B cell (primary cell): ENCODE results near the gene LTC4S. TPM values are rescaled to one million over a fixed set of nuclear protein-coding genes. Genes with fewer than 3 reads are reported as not detected.

Experiments
- ATAC-seq: fragments of 200-7000 bp; cut with Tn5 transposase; one replicate; pipeline ENCODE4 v1.10.0; 2021; ENCODE audit warnings: low read depth, mild to moderate bottlenecking, moderate number of reproducible peaks, moderate library complexity
- CTCF ChIA-PET: fragments of 350-600 bp; sonication (Branson Sonifier 250); formaldehyde crosslinking; loops from one replicate; lab custom pipeline; 2021; ENCODE audit warnings: antibody characterized with exemption, inconsistent platforms; lab: Charles Lee
- POLR2A ChIA-PET: fragments of 350-600 bp; sonication (Branson Sonifier 250); formaldehyde crosslinking; loops from one replicate; lab custom pipeline; 2021; ENCODE audit warnings: antibody characterized with exemption; lab: Charles Lee
- DNase-seq: peaks from one replicate; pipeline ENCODE4 v3.0.0; 2013
- H2AFZ ChIP-seq: 2 replicates; pipeline ENCODE4 v1.6.1; 2012; ENCODE audit warnings: mild to moderate bottlenecking, low read depth, low read length; ENCODE audit not compliant: insufficient read depth, poor library complexity, severe bottlenecking
- H3K27ac ChIP-seq, 2 donors: 1 replicate in 1 of 2; 2 replicates in 1 of 2; pipeline ENCODE4 v1.5.1; 2012 to 2013; ENCODE audit warnings: low read length in 2 of 2, mild to moderate bottlenecking in 2 of 2, moderate library complexity in 1 of 2
- H3K27me3 ChIP-seq, 4 experiments: fragments of 200-600 bp in 1 of 4; sonication (generic) in 1 of 4; replicated peaks in 1 of 4; 1 replicate in 2 of 4; 2 replicates in 2 of 4; pipeline versions ENCODE4 v1.6.1 to v1.7.0; 2013 to 2016; ENCODE audit warnings: low read length in 3 of 4, mild to moderate bottlenecking in 2 of 4, mixed read lengths in 1 of 4, moderate library complexity in 1 of 4; ENCODE audit not compliant: insufficient read depth in 4 of 4, control insufficient read depth in 3 of 4; ENCODE audit errors: control extremely low read depth in 1 of 4
- H3K36me3 ChIP-seq, 2 experiments: replicated peaks in 1 of 2; 1 replicate in 1 of 2; 2 replicates in 1 of 2; pipeline versions ENCODE4 v1.6.1 to v1.7.1; 2013; ENCODE audit warnings: low read length in 1 of 2; ENCODE audit not compliant: insufficient read depth in 2 of 2, control insufficient read depth in 1 of 2; ENCODE audit errors: control extremely low read depth in 1 of 2, extremely low read depth in 1 of 2
- H3K4me1 ChIP-seq, 2 donors: fragments of 200-600 bp in 1 of 2; sonication (generic) in 1 of 2; 1 replicate in 1 of 2; 2 replicates in 1 of 2; pipeline versions ENCODE4 v1.5.1 to v1.6.1; 2013 to 2017; ENCODE audit warnings: low read length in 2 of 2; ENCODE audit not compliant: control insufficient read depth in 2 of 2, insufficient read depth in 2 of 2
- H3K4me2 ChIP-seq: replicated peaks from 2 replicates; pipeline ENCODE3; 2012; ENCODE audit warnings: mild to moderate bottlenecking, low read depth, low read length; ENCODE audit not compliant: poor library complexity, severe bottlenecking
- H3K4me3 ChIP-seq, 5 experiments: fragments of 200-600 bp in 1 of 5; sonication (generic) in 1 of 5; 1 replicate in 3 of 5; 2 replicates in 2 of 5; pipeline versions ENCODE4 v1.5.1 to v1.7.0; 2011 to 2016; ENCODE audit warnings: low read length in 4 of 5, mild to moderate bottlenecking in 4 of 5, low read depth in 2 of 5, control low read depth in 1 of 5, moderate library complexity in 1 of 5; ENCODE audit not compliant: insufficient read depth in 1 of 5; ENCODE audit errors: control extremely low read depth in 1 of 5, extremely low read depth in 1 of 5
- H3K79me2 ChIP-seq: fragments of 200-600 bp; sonication (generic); one replicate; pipeline ENCODE4 v1.6.0; 2016; ENCODE audit warnings: low read length; ENCODE audit not compliant: control insufficient read depth, insufficient read depth
- H3K9ac ChIP-seq: fragments of 200-600 bp; sonication (generic); 2 replicates; pipeline ENCODE4 v1.6.1; 2017; ENCODE audit warnings: mild to moderate bottlenecking, low read length, moderate library complexity
- H3K9me3 ChIP-seq, 3 donors: one replicate each; pipeline versions ENCODE4 v1.6.1 to v1.7.1; 2013; ENCODE audit warnings: low read length in 2 of 3; ENCODE audit not compliant: control insufficient read depth in 2 of 3, insufficient read depth in 1 of 3; ENCODE audit errors: control extremely low read depth in 1 of 3
- H4K20me1 ChIP-seq: 2 replicates; pipeline ENCODE4 v1.6.0; 2012; ENCODE audit warnings: mild to moderate bottlenecking, low read length; ENCODE audit not compliant: insufficient read depth, control insufficient read depth, poor library complexity, severe bottlenecking
- H3K27ac Mint-ChIP-seq: one replicate; pipeline ENCODE4 v1.8.0; 2021; ENCODE audit warnings: mixed read lengths
- H3K27me3 Mint-ChIP-seq: one replicate; pipeline ENCODE4 v1.8.0; 2021; ENCODE audit warnings: mixed read lengths
- H3K4me1 Mint-ChIP-seq: one replicate; pipeline ENCODE4 v1.8.0; 2021; ENCODE audit warnings: mixed read lengths
- H3K4me3 Mint-ChIP-seq: one replicate; pipeline ENCODE4 v1.8.0; 2021; ENCODE audit warnings: mixed read lengths
- H3K9me3 Mint-ChIP-seq: one replicate; pipeline ENCODE4 v1.8.0; 2022; ENCODE audit warnings: mixed read lengths; ENCODE audit not compliant: insufficient read depth
- EZH2 ChIP-seq: IDR thresholded peaks from 2 replicates; pipeline ENCODE4 v1.6.1; 2012; ENCODE audit warnings: borderline replicate concordance, low read depth, mild to moderate bottlenecking, moderate library complexity, low read length; ENCODE audit not compliant: insufficient read depth, poor library complexity, severe bottlenecking
- WGBS: methylation state at CpG from one replicate; pipeline ENCODE4 v1.1.5; 2013; ENCODE audit warnings: missing lambda C conversion rate; ENCODE audit not compliant: insufficient coverage; 5-methylcytosine and 5-hydroxymethylcytosine counted together
- intact Hi-C: fragments of 100-400 bp; cut with micrococcal nuclease; formaldehyde crosslinking; loops from one replicate; pipeline ENCODE4 v1.10.0; 2022
- polyA plus RNA-seq: library from polyadenylated mRNA; depleted of rRNA; stranded (reverse); fragments of >200 nt; gene quantifications from 2 replicates; pipeline ENCODE4 v1.2.3, GENCODE V29; 2012
- total RNA-seq, 2 donors: library from RNA; stranded (reverse); fragments of 120-200 nt in 1 of 2; gene quantifications; 1 replicate in 1 of 2; 2 replicates in 1 of 2; pipeline versions ENCODE4 v1.2.3 to v1.2.4, GENCODE V29; 2013 to 2022
- TF ChIP-seq, protein P1 (sequence below): fragments of 200-600 bp; IDR thresholded peaks from one replicate; pipeline ENCODE4 v1.8.0; 2022; ENCODE audit warnings: antibody characterized with exemption, mild to moderate bottlenecking

The LTC4S gene
- total and polyA plus RNA-seq, 2 donors (not counting 1 experiment from before 2014, with no cell fraction given), result 0.40 to 3.8 TPM

DNA sequence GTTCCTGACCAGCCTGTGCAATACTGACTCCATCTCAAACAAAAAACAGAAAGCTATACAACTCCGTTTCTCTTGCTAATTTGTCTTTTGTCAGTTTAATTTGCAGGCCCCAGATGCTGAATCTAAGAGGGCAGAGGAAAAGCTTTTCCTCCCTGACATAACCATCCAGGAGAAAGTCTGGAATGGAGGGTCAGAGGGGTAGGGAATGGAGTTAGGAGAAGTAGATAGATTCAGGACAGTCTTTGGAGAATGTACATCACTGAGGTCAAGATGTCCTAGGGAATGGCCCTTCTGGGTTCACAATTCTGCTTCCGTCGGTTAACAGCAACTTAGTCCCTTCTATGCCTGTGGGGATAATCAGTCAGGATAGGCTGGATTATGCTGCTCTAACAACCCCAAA is 20.3 kb downstream of the LTC4S start:
- H3K27me3 ChIP-seq, result peaks cover 0 to 6% (median 0%) of the 10 kb centered on the region in 4 experiments
- no peak for DNase-seq
- CTCF ChIA-PET, result interaction anchor here (0.6 to 3.4 kb wide), 4 partner anchors 12 to 111 kb away, joined by 3 to 17 read pairs (median 4); no protein-coding TSS in a partner anchor
- H3K9me3 ChIP-seq, result peaks cover 0 to 10% (median 0%) of the 10 kb centered on the region in 3 donors
- H3K4me1 ChIP-seq, result peaks cover 18 to 23% of the 10 kb centered on the region in 2 donors
- H3K4me3 ChIP-seq, result no peak overlapping the region
- peaks cover 23% of the 10 kb centered on the region for H3K4me1 Mint-ChIP-seq
- ATAC-seq, result no peak
- no peak overlapping the region for H3K9ac ChIP-seq
- no peaks in the 10 kb centered on the region for H3K27me3 Mint-ChIP-seq
- H3K9me3 Mint-ChIP-seq, result no peaks in the 10 kb centered on the region
- no peak overlapping the region for H3K4me3 Mint-ChIP-seq
- H3K27ac ChIP-seq, result no peak overlapping the region
- no peak overlapping the region for H3K27ac Mint-ChIP-seq
- H2AFZ ChIP-seq, result no peak overlapping the region
- H3K36me3 ChIP-seq, result peaks cover 0 to 11% of the 10 kb centered on the region in 2 experiments
- WGBS, result no CpG with 5 or more reads among the region's 3 CpGs
- intact Hi-C loops, result no loop called here
- POLR2A ChIA-PET, result no interaction called here
- H4K20me1 ChIP-seq, result no peaks in the 10 kb centered on the region
- no peak overlapping the region for H3K4me2 ChIP-seq
- TF ChIP-seq EZH2, result no peak
- TF ChIP-seq, protein P1, sequence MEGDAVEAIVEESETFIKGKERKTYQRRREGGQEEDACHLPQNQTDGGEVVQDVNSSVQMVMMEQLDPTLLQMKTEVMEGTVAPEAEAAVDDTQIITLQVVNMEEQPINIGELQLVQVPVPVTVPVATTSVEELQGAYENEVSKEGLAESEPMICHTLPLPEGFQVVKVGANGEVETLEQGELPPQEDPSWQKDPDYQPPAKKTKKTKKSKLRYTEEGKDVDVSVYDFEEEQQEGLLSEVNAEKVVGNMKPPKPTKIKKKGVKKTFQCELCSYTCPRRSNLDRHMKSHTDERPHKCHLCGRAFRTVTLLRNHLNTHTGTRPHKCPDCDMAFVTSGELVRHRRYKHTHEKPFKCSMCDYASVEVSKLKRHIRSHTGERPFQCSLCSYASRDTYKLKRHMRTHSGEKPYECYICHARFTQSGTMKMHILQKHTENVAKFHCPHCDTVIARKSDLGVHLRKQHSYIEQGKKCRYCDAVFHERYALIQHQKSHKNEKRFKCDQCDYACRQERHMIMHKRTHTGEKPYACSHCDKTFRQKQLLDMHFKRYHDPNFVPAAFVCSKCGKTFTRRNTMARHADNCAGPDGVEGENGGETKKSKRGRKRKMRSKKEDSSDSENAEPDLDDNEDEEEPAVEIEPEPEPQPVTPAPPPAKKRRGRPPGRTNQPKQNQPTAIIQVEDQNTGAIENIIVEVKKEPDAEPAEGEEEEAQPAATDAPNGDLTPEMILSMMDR, result no peak
- peaks cover 6% of the 10 kb centered on the region for H3K79me2 ChIP-seq

DNA sequence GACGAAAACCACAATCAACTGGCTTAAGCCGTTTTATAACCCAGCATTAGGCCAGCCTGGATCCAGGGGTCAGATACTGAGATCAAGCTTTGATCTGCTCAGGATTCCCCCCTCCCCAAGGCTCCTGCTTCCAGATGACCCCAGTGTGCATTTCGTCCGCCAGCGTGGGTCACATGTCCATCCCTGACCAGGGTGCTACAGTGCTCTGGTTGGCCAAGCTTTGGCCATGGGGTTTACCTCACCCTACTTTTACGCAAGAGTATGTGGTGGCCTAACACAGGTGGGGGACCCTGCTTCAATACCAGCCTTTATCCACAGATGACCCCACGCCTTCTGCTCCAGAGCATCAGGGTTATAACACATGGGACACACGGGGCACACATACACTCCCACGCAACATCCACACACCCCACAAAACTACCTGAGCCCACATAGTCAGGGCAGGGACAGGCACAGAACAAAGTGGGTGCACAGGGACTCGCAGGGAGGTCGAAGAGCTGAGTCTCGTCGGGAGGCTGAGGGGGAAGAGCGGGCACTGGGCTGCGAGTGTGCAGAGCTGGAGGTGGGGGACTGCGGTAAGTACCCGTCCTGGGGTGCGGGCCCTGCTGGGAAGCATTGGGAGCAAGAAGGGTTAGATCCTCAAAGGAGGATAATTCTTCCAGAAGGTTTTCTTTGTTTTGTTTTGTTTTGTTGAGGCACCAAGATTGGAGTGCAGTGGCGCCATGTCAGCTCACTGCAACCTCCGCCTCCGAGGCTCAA is 21.9 kb downstream of the LTC4S start:
- Histone ChIP-seq H4K20me1 (no peaks in the 10 kb centered on the region), H3K27me3 (peaks cover 0 to 6% (median 0%) of the 10 kb centered on the region in 4 experiments), H3K4me1 (peaks cover 32 to 38% of the 10 kb centered on the region in 2 donors), H3K79me2 (peaks cover 14% of the 10 kb centered on the region), H2AFZ (no peak overlapping the region), H3K4me2 (no peak overlapping the region), H3K4me3 (no peak overlapping the region), H3K27ac (no peak overlapping the region), H3K9me3 (peaks cover 0 to 10% (median 0%) of the 10 kb centered on the region in 3 donors), H3K36me3 (peaks cover 0 to 11% of the 10 kb centered on the region in 2 experiments), H3K9ac (no peak overlapping the region)
- WGBS, result 98% methylated on average over 17 of the region's 21 CpGs
- H3K4me1 Mint-ChIP-seq, result peaks cover 34% of the 10 kb centered on the region
- ChIA-PET POLR2A (interaction anchor here (0.6 kb wide), 1 partner anchor 135 kb away, joined by 3 read pairs; the partner anchor contains the start of gene CBY3), CTCF (interaction anchor here (1.0 to 3.4 kb wide), 2 partner anchors 14 kb away, joined by 6 to 17 read pairs; no protein-coding TSS in a partner anchor)
- no peaks in the 10 kb centered on the region for H3K27me3 Mint-ChIP-seq
- ATAC-seq, result no peak
- TF ChIP-seq, protein P1, result no peak
- no peak for TF ChIP-seq EZH2
- H3K27ac Mint-ChIP-seq, result peak overlapping the region; percentile 56
- H3K4me3 Mint-ChIP-seq, result peak overlapping the region; percentile 75
- H3K9me3 Mint-ChIP-seq, result no peaks in the 10 kb centered on the region
- intact Hi-C loops, result loop anchor here (5.0 kb wide), 2 partner anchors 257 to 263 kb away; partner anchors contain the start of genes RNF130 and RUFY1
- no peak for DNase-seq
